Peyer's patch (tissue), 4 donors: ENCODE results near the gene AKAP11.

Experiments used
- CTCF ChIP-seq, 6 experiments: fragments of 450-650 bp in 4 of 6; fragments of 200-600 bp in 2 of 6; sonication (generic) in 1 of 6; IDR thresholded peaks; one replicate each; pipeline ENCODE4 v1.5.1; 2017 to 2019; ENCODE audit warnings: antibody characterized with exemption in 6 of 6, mild to moderate bottlenecking in 3 of 6, moderate library complexity in 1 of 6
- POLR2A ChIP-seq, 2 donors: fragments of 450-650 bp; IDR thresholded peaks; one replicate each; pipeline ENCODE4 v1.5.1; 2017; ENCODE audit warnings: antibody characterized with exemption in 2 of 2, mild to moderate bottlenecking in 2 of 2, moderate library complexity in 2 of 2

- TF ChIP-seq POLR2A (IDR thresholded peaks at IDR 0.05) (no peak), CTCF (IDR thresholded peaks at IDR 0.05) (no peak)
Measured at GRCh38 chr13:42363941-42364612, 92.1 kb downstream of the AKAP11 start.
